ENCODE data around the gene SHCBP1. TPM values are rescaled to one million over a fixed set of nuclear protein-coding genes. Genes with fewer than 3 reads are reported as not detected.

The SHCBP1 gene
- total RNA-seq, 4 donors from 2014 or later: 0.13 to 1.3 TPM; not detected in 2

GRCh38 chr16:46586011-46586577 lies 35.1 kb downstream of the SHCBP1 start:
- DNase-seq: no peak
- ATAC-seq: no peak
- Histone ChIP-seq H3K9me3 (no peaks in the 10 kb centered on the region), H3K4me3 (no peak overlapping the region), H3K4me1 (no peaks in the 10 kb centered on the region), H3K36me3 (no peaks in the 10 kb centered on the region), H3K27ac (no peak overlapping the region), H3K27me3 (no peaks in the 10 kb centered on the region)
- TF ChIP-seq POLR2A (IDR thresholded peaks at IDR 0.05): no peak
- TF ChIP-seq CTCF (IDR thresholded peaks at IDR 0.05 in 4 of 5, conservative IDR thresholded peaks at IDR 0.05 in 1 of 5): no peak
- intact Hi-C loops (cut with DNase I; ENCODE audit: low total_unique reads): no loop called here
- in situ Hi-C loops (cut with MboI; ENCODE audit: low sequenced_read_pairs in 4 of 4): no loop called here

GRCh38 chr16:46583036-46583435 lies 38.1 kb downstream of the SHCBP1 start:
- Histone ChIP-seq H3K27ac (no peak overlapping the region), H3K36me3 (no peaks in the 10 kb centered on the region), H3K9me3 (no peaks in the 10 kb centered on the region), H3K27me3 (no peaks in the 10 kb centered on the region), H3K4me3 (no peak overlapping the region), H3K4me1 (no peaks in the 10 kb centered on the region)
- in situ Hi-C loops (cut with MboI; ENCODE audit: low sequenced_read_pairs in 4 of 4) (no loop called here), intact Hi-C loops (cut with DNase I; ENCODE audit: low total_unique reads) (no loop called here)
- ATAC-seq: no peak
- no peak for TF ChIP-seq POLR2A (IDR thresholded peaks at IDR 0.05)
- TF ChIP-seq CTCF (IDR thresholded peaks at IDR 0.05 in 4 of 5, conservative IDR thresholded peaks at IDR 0.05 in 1 of 5): no peak
- no peak for DNase-seq

DNA sequence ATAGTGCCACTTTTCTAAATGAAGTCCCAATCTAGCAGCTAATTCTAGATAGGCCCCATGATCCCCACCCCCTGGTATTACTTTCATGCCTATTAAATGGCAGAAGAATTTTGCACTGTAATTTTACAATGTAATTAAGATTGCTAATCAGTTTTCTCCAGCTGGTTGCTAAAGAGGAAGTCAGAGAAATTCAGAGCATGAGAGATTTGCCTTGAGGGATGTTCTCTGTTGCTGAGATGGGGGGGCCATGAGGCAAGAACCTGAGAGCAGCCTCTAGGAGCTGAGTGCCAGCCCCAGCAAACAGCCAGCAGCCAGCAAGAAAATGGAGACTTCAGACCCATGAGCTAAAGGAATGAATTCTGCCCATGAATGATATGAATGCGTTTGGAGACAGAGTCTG lies 38.9 kb downstream of the SHCBP1 start:
- no peaks in the 10 kb centered on the region for H3K27me3 ChIP-seq
- H3K36me3 ChIP-seq: no peaks in the 10 kb centered on the region
- H3K9me3 ChIP-seq: no peaks in the 10 kb centered on the region
- intact Hi-C loops (cut with DNase I; ENCODE audit: low total_unique reads) (no loop called here), in situ Hi-C loops (cut with MboI; ENCODE audit: low sequenced_read_pairs in 4 of 4) (no loop called here)
- H3K27ac ChIP-seq: no peak overlapping the region
- ATAC-seq: no peak
- no peak for DNase-seq
- H3K4me3 ChIP-seq: no peak overlapping the region
- TF ChIP-seq CTCF (IDR thresholded peaks at IDR 0.05 in 4 of 5, conservative IDR thresholded peaks at IDR 0.05 in 1 of 5): no peak
- no peak for TF ChIP-seq POLR2A (IDR thresholded peaks at IDR 0.05)
- H3K4me1 ChIP-seq: no peaks in the 10 kb centered on the region

- in situ Hi-C loops (cut with MboI; ENCODE audit: low sequenced_read_pairs in 4 of 4): no loop called here
- no peaks in the 10 kb centered on the region for H3K36me3 ChIP-seq
- no peaks in the 10 kb centered on the region for H3K4me1 ChIP-seq
- TF ChIP-seq CTCF (IDR thresholded peaks at IDR 0.05 in 4 of 5, conservative IDR thresholded peaks at IDR 0.05 in 1 of 5) (no peak), POLR2A (IDR thresholded peaks at IDR 0.05) (no peak)
- no peaks in the 10 kb centered on the region for H3K27me3 ChIP-seq
- no peak for DNase-seq
- intact Hi-C loops (cut with DNase I; ENCODE audit: low total_unique reads): no loop called here
- no peak overlapping the region for H3K4me3 ChIP-seq
- ATAC-seq: no peak
- H3K27ac ChIP-seq: no peak overlapping the region
- no peaks in the 10 kb centered on the region for H3K9me3 ChIP-seq
Measured at GRCh38 chr16:46577988-46578579, 43.1 kb downstream of the SHCBP1 start.

DNA sequence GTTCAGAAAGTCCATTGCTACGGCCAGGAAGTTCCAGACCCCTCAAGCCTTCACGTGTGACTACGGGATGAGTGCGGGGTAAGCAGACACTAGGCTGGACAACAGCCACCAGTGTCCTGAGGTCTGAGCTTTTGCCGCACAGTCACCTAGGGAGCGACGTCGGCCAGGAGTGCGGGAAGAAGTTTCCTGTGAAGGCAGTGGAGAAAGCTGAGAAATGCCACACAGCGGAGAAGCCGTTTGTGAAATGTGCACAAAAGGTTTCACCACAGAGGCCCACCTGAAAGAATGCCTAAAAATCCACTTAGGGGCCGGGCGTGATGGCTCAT lies 47.4 kb downstream of the SHCBP1 start:
- intact Hi-C loops (cut with DNase I; ENCODE audit: low total_unique reads) (no loop called here), in situ Hi-C loops (cut with MboI; ENCODE audit: low sequenced_read_pairs in 4 of 4) (no loop called here)
- H3K27me3 ChIP-seq: no peaks in the 10 kb centered on the region
- no peak for DNase-seq
- no peaks in the 10 kb centered on the region for H3K4me1 ChIP-seq
- ATAC-seq: no peak
- no peaks in the 10 kb centered on the region for H3K36me3 ChIP-seq
- no peaks in the 10 kb centered on the region for H3K9me3 ChIP-seq
- H3K27ac ChIP-seq: no peak overlapping the region
- TF ChIP-seq POLR2A (IDR thresholded peaks at IDR 0.05) (no peak), CTCF (IDR thresholded peaks at IDR 0.05 in 4 of 5, conservative IDR thresholded peaks at IDR 0.05 in 1 of 5) (no peak)
- H3K4me3 ChIP-seq: no peak overlapping the region
